HepG2 (cell line): Measurements from ENCODE around the gene NKIRAS1. TPM values are rescaled to one million over a fixed set of nuclear protein-coding genes. Genes with fewer than 3 reads are reported as not detected.
A peak's percentile ranks its signal among the peaks of the same experiment; 100 is the strongest.

Source experiments
- ATF4 ChIP-seq, 2 experiments: fragments of 450-650 bp in 1 of 2; sonication (generic) in 1 of 2; formaldehyde crosslinking; IDR thresholded peaks; 2 replicates each; pipeline versions ENCODE4 v1.5.0 to v1.8.0; 2020 to 2022; ENCODE audit warnings: mild to moderate bottlenecking in 1 of 2, missing genetic modification reagents in 1 of 2
- DNMT1 ChIP-seq: sonication (generic); formaldehyde crosslinking; IDR thresholded peaks from 2 replicates; pipeline ENCODE4 v1.5.1; 2020; ENCODE audit warnings: mild to moderate bottlenecking, missing genetic modification reagents
- E2F2 ChIP-seq: sonication (generic); formaldehyde crosslinking; IDR thresholded peaks from 2 replicates; pipeline ENCODE4 v1.4.0; 2020; ENCODE audit warnings: missing genetic modification reagents, borderline replicate concordance
- ETV5 ChIP-seq: IDR thresholded peaks from 2 replicates; pipeline ENCODE4 v1.6.1; 2018; ENCODE audit warnings: missing biosample characterization, missing genetic modification reagents, inconsistent platforms, borderline replicate concordance
- GMEB1 ChIP-seq: sonication (generic); formaldehyde crosslinking; IDR thresholded peaks from 2 replicates; pipeline ENCODE4 v1.5.1; 2020; ENCODE audit warnings: missing genetic modification reagents, mild to moderate bottlenecking, borderline replicate concordance
- HMGXB3 ChIP-seq: sonication (generic); formaldehyde crosslinking; IDR thresholded peaks from 2 replicates; pipeline ENCODE4 v1.4.0; 2020; ENCODE audit warnings: missing genetic modification reagents, borderline replicate concordance
- HNRNPLL ChIP-seq: fragments of 200-400 bp; formaldehyde crosslinking; IDR thresholded peaks from 2 replicates; pipeline ENCODE4 v1.6.1; 2017; ENCODE audit warnings: mild to moderate bottlenecking, low read depth, low read length; ENCODE audit not compliant: poor library complexity, severe bottlenecking
- MATR3 ChIP-seq: sonication (generic); formaldehyde crosslinking; IDR thresholded peaks from 2 replicates; pipeline ENCODE4 v1.4.0; 2020; ENCODE audit warnings: missing genetic modification reagents
- MEIS1 ChIP-seq: sonication (generic); formaldehyde crosslinking; IDR thresholded peaks from 2 replicates; pipeline ENCODE4 v1.9.0; 2021; ENCODE audit warnings: mild to moderate bottlenecking, missing genetic modification reagents, moderate library complexity, borderline replicate concordance
- MYC ChIP-seq: sonication (generic); formaldehyde crosslinking; IDR thresholded peaks from 2 replicates; pipeline ENCODE4 v1.9.0; 2021; ENCODE audit warnings: missing genetic modification reagents, borderline replicate concordance
- NFIC ChIP-seq: IDR thresholded peaks from 2 replicates; pipeline ENCODE4 v1.6.1; 2012; ENCODE audit warnings: mild to moderate bottlenecking, low read length, inconsistent platforms
- NR0B2 ChIP-seq: sonication (generic); formaldehyde crosslinking; IDR thresholded peaks from 2 replicates; pipeline ENCODE4 v1.4.0; 2020; ENCODE audit warnings: mild to moderate bottlenecking, missing genetic modification reagents
- POGZ ChIP-seq: sonication (generic); formaldehyde crosslinking; IDR thresholded peaks from 2 replicates; pipeline ENCODE4 v1.4.0; 2020; ENCODE audit warnings: mild to moderate bottlenecking, missing genetic modification reagents
- ZMYM2 ChIP-seq: sonication (generic); formaldehyde crosslinking; IDR thresholded peaks from 2 replicates; pipeline ENCODE4 v1.8.0; 2022; ENCODE audit warnings: mild to moderate bottlenecking, missing genetic modification reagents
- ZNF317 ChIP-seq: sonication (generic); formaldehyde crosslinking; IDR thresholded peaks from 2 replicates; pipeline ENCODE4 v1.5.0; 2020; ENCODE audit warnings: mild to moderate bottlenecking, missing genetic modification reagents
- ZNF576 ChIP-seq: sonication (generic); formaldehyde crosslinking; IDR thresholded peaks from 2 replicates; pipeline ENCODE4 v1.4.0; 2020; ENCODE audit warnings: mild to moderate bottlenecking, missing genetic modification reagents
- ZNF644 ChIP-seq: IDR thresholded peaks from 2 replicates; pipeline ENCODE4 v1.6.1; 2016; ENCODE audit warnings: low read depth
- ZNF777 ChIP-seq: sonication (generic); formaldehyde crosslinking; IDR thresholded peaks from 2 replicates; pipeline ENCODE4 v1.4.0; 2020; ENCODE audit warnings: missing genetic modification reagents
- ZNF781 ChIP-seq: sonication (generic); formaldehyde crosslinking; IDR thresholded peaks from 2 replicates; pipeline ENCODE4 v1.5.1; 2020; ENCODE audit warnings: borderline replicate concordance, mild to moderate bottlenecking, missing genetic modification reagents; ENCODE audit errors: not compliant biosample characterization
- polyA plus RNA-seq, 8 experiments: library from polyadenylated mRNA; depleted of rRNA in 3 of 8; stranded (reverse) in 7 of 8; unstranded in 1 of 8; fragments of >200 nt; fragmentation: Illumina TruSeq in 4 of 8; extraction: Trizol in 4 of 8; gene quantifications; 2 replicates each; pipeline versions ENCODE4 v1.2.1 to v1.2.3, GENCODE V29; 2011 to 2016; ENCODE audit warnings: low read depth in 4 of 8, missing spikeins in 1 of 8, mixed read lengths in 1 of 8; ENCODE audit not compliant: insufficient read depth in 1 of 8
- total RNA-seq, 5 experiments: library from RNA; depleted of rRNA; stranded (reverse); fragments of >200 nt; fragmentation: Illumina TruSeq; extraction: Trizol; gene quantifications; 2 replicates each; pipeline ENCODE4 v1.2.3, GENCODE V29; 2016; ENCODE audit warnings: low read depth in 1 of 5

The NKIRAS1 gene
- total and polyA plus RNA-seq, 2 of the 13 experiments (the other 11 are each of a cell fraction or from before 2014, with no cell fraction given) = 4.3 to 8.0 TPM

GRCh38 chr3:23945913-23946687 is 29.3 kb upstream of the NKIRAS1 start (continued):
- TF ChIP-seq ZNF777 (CRISPR knock-in tag) = peak; percentile 41
- TF ChIP-seq MEIS1 (CRISPR knock-in tag) = peak; percentile 63; the same call in 1 of the 2 replicates
- no peak for TF ChIP-seq ETV5 (CRISPR knock-in tag)
- no peak for TF ChIP-seq ZNF576 (CRISPR knock-in tag)
- TF ChIP-seq ZNF781 (CRISPR knock-in tag) = peak; percentile 70
- no peak for TF ChIP-seq MATR3 (CRISPR knock-in tag)
- TF ChIP-seq E2F2 (CRISPR knock-in tag) = peak; percentile 8; the same call in 1 of the 2 replicates
- 0 out of 2 replicates have a peak, but pooled peaks have one; percentile 32 for TF ChIP-seq ZNF317
- TF ChIP-seq GMEB1 (CRISPR knock-in tag) = peak; percentile 80
- peak; percentile 99 for TF ChIP-seq HNRNPLL
- TF ChIP-seq NR0B2 (CRISPR knock-in tag) = peak; percentile 46; the same call in 1 of the 2 replicates
- peak; percentile 70; the same call in 1 of the 2 replicates for TF ChIP-seq DNMT1 (CRISPR knock-in tag)
- TF ChIP-seq MYC (CRISPR knock-in tag) = peak; percentile 90
- TF ChIP-seq ZMYM2 = peak; percentile 75
- TF ChIP-seq ZNF644 = no peak
- TF ChIP-seq ATF4 (CRISPR knock-in tag; IDR thresholded peaks at IDR 0.05) = peak in 1 of 2 experiments; percentile 3; a peak in 1 of 4 replicates
- no peak for TF ChIP-seq HMGXB3 (CRISPR knock-in tag)
- 0 out of 2 replicates have a peak, but pooled peaks have one; percentile 2 for TF ChIP-seq NFIC
- peak; percentile 49; the same call in 1 of the 2 replicates for TF ChIP-seq POGZ (CRISPR knock-in tag)
